NB4 (cell line): Measurements from ENCODE around the gene MPP3.

Source experiments
- DNase-seq: peaks from one replicate; pipeline ENCODE4 v3.0.0; 2010; ENCODE audit warnings: low read depth
- H3K4me3 ChIP-seq: one replicate; pipeline ENCODE4 v1.5.1; 2011; ENCODE audit warnings: mild to moderate bottlenecking, low read depth, low read length, moderate library complexity
- CTCF ChIP-seq: IDR thresholded peaks from one replicate; pipeline ENCODE4 v1.5.1; 2012; ENCODE audit warnings: low read depth, low read length
- MAX ChIP-seq: IDR thresholded peaks from 2 replicates; pipeline ENCODE4 v1.6.1; 2011; ENCODE audit warnings: low read depth, low read length
- MYC ChIP-seq: IDR thresholded peaks from 2 replicates; pipeline ENCODE4 v1.6.1; 2011; ENCODE audit warnings: low read depth, low read length
- POLR2A ChIP-seq: IDR thresholded peaks from 2 replicates; pipeline ENCODE4 v1.6.1; 2011; ENCODE audit warnings: mild to moderate bottlenecking; ENCODE audit not compliant: insufficient read length; ENCODE audit errors: extremely low read depth

MPP3 gene

GRCh38 chr17:43772877-43773648 lies 59.9 kb downstream of the MPP3 start:
- TF ChIP-seq POLR2A (no peak), MAX (no peak), CTCF (no peak), MYC (no peak; the same call in 1 of the 2 replicates)
- DNase-seq: peak; percentile 97
- no peak overlapping the region for H3K4me3 ChIP-seq

GRCh38 chr17:43771463-43771862 lies 61.5 kb downstream of the MPP3 start:
- DNase-seq: no peak
- no peak overlapping the region for H3K4me3 ChIP-seq
- no peak for TF ChIP-seq CTCF
- TF ChIP-seq POLR2A: no peak
- TF ChIP-seq MAX: no peak
- no peak for TF ChIP-seq MYC

- H3K4me3 ChIP-seq: no peak overlapping the region
- no peak for DNase-seq
- TF ChIP-seq MAX (no peak), CTCF (no peak), POLR2A (no peak), MYC (no peak)
Measured at GRCh38 chr17:43770957-43771356, 62.0 kb downstream of the MPP3 start.

GRCh38 chr17:43769859-43770258 lies 63.1 kb downstream of the MPP3 start:
- TF ChIP-seq MAX (no peak), POLR2A (no peak), CTCF (no peak), MYC (no peak)
- no peak overlapping the region for H3K4me3 ChIP-seq
- no peak for DNase-seq

- no peak overlapping the region for H3K4me3 ChIP-seq
- no peak for DNase-seq
- TF ChIP-seq CTCF: no peak
- TF ChIP-seq MYC: no peak
- TF ChIP-seq POLR2A: no peak
- no peak for TF ChIP-seq MAX
Measured at GRCh38 chr17:43769426-43769825, 63.5 kb downstream of the MPP3 start.
